PC-9 (cell line): Measurements from ENCODE around the gene ASIC1. TPM values are rescaled to one million over a fixed set of nuclear protein-coding genes. Genes with fewer than 3 reads are reported as not detected.
A peak's percentile ranks its signal among the peaks of the same experiment; 100 is the strongest.

ENCODE experiments used
- BruUV-seq: library from RNA; stranded (reverse); fragments of 400-500 nt; replicated peaks from 2 replicates; lab custom pipeline; 2021; lab: Mats Ljungman, UMichigan
- CTCF ChIA-PET: fragments of 300-600 bp; sonication (Branson Sonifier 250); formaldehyde crosslinking; loops from one replicate; lab custom pipeline; 2022; ENCODE audit warnings: antibody characterized with exemption; lab: Charles Lee
- POLR2A ChIA-PET: fragments of 300-600 bp; sonication (Branson Sonifier 250); formaldehyde crosslinking; loops from one replicate; lab custom pipeline; 2022; ENCODE audit warnings: antibody characterized with exemption; ENCODE audit not compliant: unreplicated experiment; lab: Charles Lee
- DNase-seq, 2 experiments: peaks; one replicate each; pipeline versions ENCODE4 v3.0.0 to v3.0.0-alpha.2; 2015 to 2022; ENCODE audit warnings: mixed read lengths in 1 of 2
- H2AFZ ChIP-seq: fragments of 200-600 bp; sonication (generic); 2 replicates; pipeline ENCODE4 v1.8.1; 2017; ENCODE audit warnings: antibody characterized with exemption
- H3F3A ChIP-seq: fragments of 200-600 bp; sonication (generic); 2 replicates; pipeline ENCODE4 v1.8.1; 2017; ENCODE audit warnings: antibody characterized with exemption, mild to moderate bottlenecking, low read depth; ENCODE audit not compliant: insufficient read depth
- H3K27ac ChIP-seq: fragments of 200-600 bp; sonication (generic); 2 replicates; pipeline ENCODE4 v1.6.1; 2016; ENCODE audit warnings: mixed run types
- H3K27me3 ChIP-seq: fragments of 200-600 bp; sonication (generic); 2 replicates; pipeline ENCODE4 v1.6.1; 2016; ENCODE audit warnings: low read depth, mixed run types; ENCODE audit not compliant: insufficient read depth
- H3K36me3 ChIP-seq: fragments of 200-600 bp; sonication (generic); 2 replicates; pipeline ENCODE4 v1.6.1; 2016; ENCODE audit warnings: low read depth, mixed run types
- H3K4me1 ChIP-seq: fragments of 200-600 bp; sonication (generic); replicated peaks from 2 replicates; pipeline ENCODE4 v1.6.1; 2016; ENCODE audit warnings: mixed run types; ENCODE audit not compliant: insufficient read depth
- H3K4me2 ChIP-seq: fragments of 200-600 bp; sonication (generic); 2 replicates; pipeline ENCODE4 v1.6.1; 2017; ENCODE audit warnings: mixed run types
- H3K4me3 ChIP-seq: fragments of 200-600 bp; sonication (generic); 2 replicates; pipeline ENCODE4 v1.6.1; 2016; ENCODE audit warnings: mixed run types
- H3K79me2 ChIP-seq: fragments of 200-600 bp; sonication (generic); 2 replicates; pipeline ENCODE4 v1.6.1; 2017; ENCODE audit warnings: low read depth, mixed run types
- H3K9me2 ChIP-seq: fragments of 200-600 bp; sonication (generic); 2 replicates; pipeline ENCODE4 v1.8.1; 2017; ENCODE audit warnings: mild to moderate bottlenecking; ENCODE audit not compliant: insufficient read depth
- H3K9me3 ChIP-seq: fragments of 200-600 bp; sonication (generic); 2 replicates; pipeline ENCODE4 v1.8.1; 2016; ENCODE audit warnings: low read depth; ENCODE audit not compliant: insufficient read depth
- H4K20me1 ChIP-seq: fragments of 200-600 bp; sonication (generic); 2 replicates; pipeline ENCODE4 v1.8.1; 2017; ENCODE audit not compliant: insufficient read depth
- CTCF ChIP-seq: fragments of 200-600 bp; sonication (generic); conservative IDR thresholded peaks from 2 replicates; pipeline ENCODE4 v1.6.1; 2017; ENCODE audit warnings: mixed run types, antibody characterized with exemption, mild to moderate bottlenecking, moderate library complexity
- EZH2 ChIP-seq: fragments of 200-600 bp; sonication (generic); IDR thresholded peaks from 2 replicates; pipeline ENCODE4 v1.8.0; 2017; ENCODE audit warnings: antibody characterized with exemption, low read depth
- intact Hi-C: fragments of 100-400 bp; cut with micrococcal nuclease; formaldehyde crosslinking; loops from one replicate; pipeline ENCODE4 v1.10.0; 2022; ENCODE audit not compliant: unreplicated experiment
- total RNA-seq: library from RNA; stranded (reverse); gene quantifications from 2 replicates; pipeline ENCODE4 v1.2.3, GENCODE V29; 2021

Gene ASIC1
- total RNA-seq, 1 experiment from 2014 or later, result 3.5 TPM

DNA sequence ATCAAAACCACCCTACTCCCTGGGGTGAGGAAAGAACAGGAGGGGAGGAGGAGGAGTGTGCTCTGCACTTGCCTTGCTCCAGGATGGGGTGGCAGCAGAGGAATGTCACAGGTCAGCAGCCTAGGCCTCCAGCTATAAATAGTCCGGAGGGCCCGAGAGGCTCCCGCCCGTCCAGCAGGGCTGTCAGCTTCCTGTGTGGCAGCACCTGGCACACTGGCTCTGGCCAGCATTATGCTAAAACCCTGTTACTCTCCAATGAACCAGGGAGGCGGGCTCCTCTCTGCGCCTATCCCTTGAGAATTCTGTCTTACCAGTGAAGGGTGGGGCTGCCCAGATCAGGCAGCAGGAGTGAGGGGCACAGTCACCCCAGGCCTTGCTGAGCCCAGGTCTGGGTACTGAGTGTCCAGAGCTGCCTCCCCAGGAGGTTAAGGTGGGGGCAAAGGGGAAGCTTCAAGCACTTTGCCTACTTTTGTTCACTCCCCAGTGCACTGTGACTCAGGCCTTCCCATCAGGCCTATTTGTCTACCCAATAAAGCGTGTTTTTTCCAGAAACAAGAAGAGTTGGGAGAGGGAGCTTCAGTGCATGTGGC lies 53.5 kb downstream of the ASIC1 start:
- ChIA-PET CTCF (interaction anchor here (0.6 to 4.1 kb wide), 10 partner anchors 14 to 1376 kb away, joined by 3 to 21 read pairs (median 4); partner anchors contain the start of genes DIP2B, SMARCD1 and TMBIM6), POLR2A (interaction anchor here (0.5 to 1.9 kb wide), 13 partner anchors 26 to 370 kb away, joined by 3 to 21 read pairs (median 4); partner anchors contain the start of genes CERS5, LARP4, NCKAP5L and SMARCD1)
- H3K4me1 ChIP-seq, result peaks cover 43% of the 10 kb centered on the region
- no peaks in the 10 kb centered on the region for H3K27me3 ChIP-seq
- H3K36me3 ChIP-seq, result no peaks in the 10 kb centered on the region
- peaks cover 38% of the 10 kb centered on the region for H3F3A ChIP-seq
- peak overlapping the region; percentile 80 for H3K27ac ChIP-seq
- peaks cover 14% of the 10 kb centered on the region for H4K20me1 ChIP-seq
- H3K79me2 ChIP-seq, result peaks cover 36% of the 10 kb centered on the region
- peak; percentile 84 for DNase-seq
- H3K9me2 ChIP-seq, result no peaks in the 10 kb centered on the region
- BruUV-seq, result no TSS peak
- H3K9me3 ChIP-seq, result no peaks in the 10 kb centered on the region
- peak overlapping the region; percentile 41; the same call in 1 of the 2 replicates for H3K4me3 ChIP-seq
- H3K4me2 ChIP-seq, result peak overlapping the region; percentile 75
- peak overlapping the region; percentile 67 for H2AFZ ChIP-seq
- intact Hi-C loops, result loop anchor here (1.0 to 2.0 kb wide), 4 partner anchors 26 to 268 kb away; partner anchors contain the start of genes BCDIN3D, CERS5 and SMARCD1
- TF ChIP-seq EZH2, result no peak
- no peak for TF ChIP-seq CTCF

DNA sequence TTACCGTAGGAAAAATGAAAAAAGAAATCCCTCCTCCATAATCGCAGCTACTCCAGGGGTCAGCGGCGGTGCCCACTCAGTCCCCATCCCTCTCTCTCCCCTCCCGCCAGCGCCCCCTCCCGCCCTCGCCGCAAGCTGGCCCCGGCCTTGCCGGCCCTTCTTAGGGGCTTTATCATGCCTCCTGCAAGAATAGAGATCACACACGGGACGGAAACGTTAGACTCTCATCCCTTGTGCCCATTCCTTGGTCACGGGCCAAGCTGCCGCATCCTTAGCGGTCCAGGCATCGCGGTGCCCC lies 53.9 kb downstream of the ASIC1 start:
- Histone ChIP-seq H3K27me3 (no peaks in the 10 kb centered on the region), H4K20me1 (peaks cover 19% of the 10 kb centered on the region), H2AFZ (no peak overlapping the region), H3F3A (peaks cover 38% of the 10 kb centered on the region), H3K9me3 (no peaks in the 10 kb centered on the region), H3K4me1 (peaks cover 43% of the 10 kb centered on the region), H3K4me3 (peak overlapping the region; percentile 12; the same call in 1 of the 2 replicates), H3K4me2 (peak overlapping the region; percentile 75), H3K27ac (peak overlapping the region; percentile 80), H3K9me2 (no peaks in the 10 kb centered on the region), H3K79me2 (peaks cover 41% of the 10 kb centered on the region), H3K36me3 (no peaks in the 10 kb centered on the region; the same call in 1 of the 2 replicates)
- TF ChIP-seq CTCF (no peak; the same call in 1 of the 2 replicates), EZH2 (no peak)
- no peak for DNase-seq
- no TSS peak for BruUV-seq
- POLR2A ChIA-PET, result interaction anchor here (0.6 to 1.9 kb wide), 6 partner anchors 16 to 370 kb away, joined by 3 to 10 read pairs (median 8); partner anchors contain the start of genes CERS5, NCKAP5L, SMARCD1 and TMBIM6
- CTCF ChIA-PET, result interaction anchor here (0.6 to 4.1 kb wide), 9 partner anchors 24 to 1377 kb away, joined by 3 to 21 read pairs (median 5); partner anchors contain the start of genes SMARCD1 and TMBIM6
- intact Hi-C loops, result loop anchor here (1.0 to 2.0 kb wide), 4 partner anchors 27 to 268 kb away; partner anchors contain the start of genes BCDIN3D, CERS5 and SMARCD1

DNA sequence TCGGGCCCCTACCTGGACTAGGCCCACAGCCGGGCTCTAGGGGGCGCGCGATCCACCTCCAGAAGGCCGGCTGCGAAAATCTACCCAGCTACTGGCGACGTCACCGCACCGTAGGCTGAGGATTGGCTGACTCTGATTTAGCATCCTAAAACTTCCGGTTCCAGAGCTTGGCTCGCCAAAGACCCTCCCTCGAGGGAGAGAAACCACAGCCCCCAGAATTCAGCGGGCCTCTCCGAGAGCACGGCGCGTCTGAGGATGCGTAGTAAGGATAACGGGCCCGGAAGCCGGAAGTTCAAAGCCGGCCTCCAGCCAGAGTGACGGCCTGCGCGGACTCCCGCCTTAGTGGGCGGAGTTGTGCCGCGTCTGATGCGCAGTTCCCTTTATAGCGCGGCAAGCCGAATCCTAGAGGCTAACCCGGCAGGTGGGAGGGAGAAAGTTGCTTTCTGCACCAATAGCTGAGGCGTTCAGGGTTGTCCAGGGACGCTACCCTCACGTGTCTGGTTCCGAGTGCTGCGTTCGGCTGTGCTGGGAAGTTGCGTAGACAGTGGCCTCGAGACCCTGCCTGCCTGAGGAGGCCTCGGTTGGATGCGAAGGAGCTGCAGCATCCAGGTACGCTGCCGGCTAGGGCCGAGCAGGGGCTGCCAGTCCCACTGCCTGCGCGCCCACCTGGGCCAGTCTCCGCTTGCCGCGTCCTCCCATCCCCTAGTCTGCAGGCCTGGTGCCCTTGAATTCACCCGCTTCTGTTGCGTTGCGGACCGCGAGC lies 54.5 kb downstream of the ASIC1 start, which contains the start of gene COX14:
Gene COX14, plus strand, starts transcription at position 544 of the 763 bp plus-strand sequence. CDS start 7,808 bp downstream, outside the sequence.
- CTCF ChIA-PET, result interaction anchor here (0.6 to 4.1 kb wide), 15 partner anchors 10 to 984 kb away, joined by 3 to 21 read pairs (median 5); partner anchors contain the start of genes CERS5, SMARCD1 and TMBIM6
- H3K4me3 ChIP-seq, result peak within 1 kb of the TSS; percentile 74
- H3K9me3 ChIP-seq, result no peaks in the 10 kb centered on the region
- no peaks in the 10 kb centered on the region for H3K27me3 ChIP-seq
- H3K9me2 ChIP-seq, result no peaks in the 10 kb centered on the region
- intact Hi-C loops, result loop anchor here (1.0 to 2.0 kb wide), 4 partner anchors 27 to 269 kb away; partner anchors contain the start of genes BCDIN3D, CERS5 and SMARCD1
- no TSS peak for BruUV-seq
- peaks cover 2% of the 10 kb centered on the region for H3K36me3 ChIP-seq
- H2AFZ ChIP-seq, result peak within 1 kb of the TSS; percentile 85
- peaks cover 25% of the 10 kb centered on the region for H4K20me1 ChIP-seq
- DNase-seq, result peak; percentile 98
- POLR2A ChIA-PET, result interaction anchor here (0.5 to 1.9 kb wide), 7 partner anchors 15 to 1957 kb away, joined by 3 to 10 read pairs (median 5); partner anchors contain the start of genes CERS5, SMARCD1 and TMBIM6
- H3F3A ChIP-seq, result peaks cover 38% of the 10 kb centered on the region
- H3K27ac ChIP-seq, result peak within 1 kb of the TSS; percentile 80
- H3K4me2 ChIP-seq, result peak within 1 kb of the TSS; percentile 75
- H3K4me1 ChIP-seq, result peaks cover 43% of the 10 kb centered on the region
- TF ChIP-seq EZH2 (no peak), CTCF (peak; percentile 86; the same call in 1 of the 2 replicates)
- H3K79me2 ChIP-seq, result peaks cover 46% of the 10 kb centered on the region
